K562 (cell line): ENCODE measurements around the gene TRIP11. TPM values are rescaled to one million over a fixed set of nuclear protein-coding genes. Genes with fewer than 3 reads are reported as not detected.

Experiments used
- ATAC-seq: fragments of 200-7000 bp; cut with Tn5 transposase; 3 replicates; pipeline ENCODE4 v1.9.1; 2020; ENCODE audit warnings: moderate library complexity
- BruUV-seq: library from RNA; stranded (reverse); fragments of 400-500 nt; replicated peaks from 2 replicates; lab custom pipeline; 2021; lab: Mats Ljungman, UMichigan
- CTCF ChIA-PET: fragments of 300-600 bp; formaldehyde crosslinking; extraction: SDS; loops from one replicate; lab custom pipeline; 2021; ENCODE audit warnings: low intra/inter-chr PET ratio; lab: Yijun Ruan, JAX
- POLR2A ChIA-PET: fragments of 300-600, 350-650 bp; sonication (Branson Sonifier 250); formaldehyde crosslinking; extraction: SDS; loops from one replicate; lab custom pipeline; 2021; ENCODE audit warnings: antibody characterized with exemption, inconsistent platforms; lab: Yijun Ruan, JAX
- DNase-seq, 4 experiments: peaks; one replicate each; pipeline versions ENCODE4 v3.0.0 to v3.0.0-alpha.2; 2011 to 2018; ENCODE audit warnings: low spot score in 3 of 4, mixed read lengths in 3 of 4; ENCODE audit errors: extremely low read depth in 1 of 4
- FAIRE-seq: peaks from 2 replicates; lab custom pipeline; 2011; peaks lifted over from hg19 to GRCh38; lab: Jason Lieb, UNC
- H2AFZ ChIP-seq: 2 replicates; pipeline ENCODE4 v1.6.0; 2011; ENCODE audit warnings: low read depth, low read length, control low read depth, inconsistent platforms
- H3K27ac ChIP-seq: fragments of 200-600 bp; 3 replicates; pipeline ENCODE4 v1.8.0; 2011; ENCODE audit warnings: low read depth, mild to moderate bottlenecking, control low read depth, inconsistent platforms, low read length, moderate library complexity, mixed read lengths; ENCODE audit errors: extremely low read depth
- H3K27me3 ChIP-seq, 2 experiments: fragments of 300-600 bp in 1 of 2; 2 replicates in 1 of 2; 3 replicates in 1 of 2; pipeline versions ENCODE4 v1.6.0 to v1.8.0; 2011; ENCODE audit warnings: inconsistent platforms in 2 of 2, low read length in 2 of 2, mild to moderate bottlenecking in 1 of 2, mixed read lengths in 1 of 2, moderate library complexity in 1 of 2; ENCODE audit not compliant: control insufficient read depth in 2 of 2, insufficient read depth in 2 of 2
- H3K36me3 ChIP-seq: fragments of 300-600 bp; 3 replicates; pipeline ENCODE4 v1.8.0; 2011; ENCODE audit warnings: mild to moderate bottlenecking, low read length, inconsistent platforms; ENCODE audit not compliant: control insufficient read depth, insufficient read depth
- H3K4me1 ChIP-seq, 2 experiments: fragments of 200-600 bp in 1 of 2; replicated peaks in 1 of 2; 2 replicates in 1 of 2; 3 replicates in 1 of 2; pipeline versions ENCODE4 v1.5.1 to v1.8.0; 2011; ENCODE audit warnings: inconsistent platforms in 2 of 2, low read length in 2 of 2, mild to moderate bottlenecking in 1 of 2, mixed read lengths in 1 of 2, moderate library complexity in 1 of 2; ENCODE audit not compliant: control insufficient read depth in 2 of 2, insufficient read depth in 2 of 2
- H3K4me2 ChIP-seq: 2 replicates; pipeline ENCODE4 v1.6.1; 2011; ENCODE audit warnings: low read length, control low read depth, inconsistent platforms, mixed read lengths; ENCODE audit not compliant: insufficient read depth
- H3K4me3 ChIP-seq: fragments of 200-600 bp; sonication (generic), shearing (Covaris generic); 2 replicates; pipeline ENCODE4 v1.5.1; 2016; ENCODE audit warnings: control low read depth, inconsistent platforms
- H3K79me2 ChIP-seq: fragments of 200-600 bp; 3 replicates; pipeline ENCODE4 v1.8.0; 2011; ENCODE audit warnings: low read length, inconsistent platforms; ENCODE audit not compliant: control insufficient read depth, insufficient read depth
- H3K9ac ChIP-seq, 2 experiments: 2 replicates each; pipeline versions ENCODE4 v1.6.0 to v1.6.1; 2011; ENCODE audit warnings: low read depth in 2 of 2, low read length in 2 of 2, control low read depth in 1 of 2, inconsistent platforms in 1 of 2, mild to moderate bottlenecking in 1 of 2, mixed read lengths in 1 of 2; ENCODE audit not compliant: insufficient read depth in 1 of 2
- H3K9me1 ChIP-seq: one replicate; pipeline ENCODE4 v1.6.0; 2011; ENCODE audit warnings: inconsistent platforms, mild to moderate bottlenecking, low read length, moderate library complexity; ENCODE audit not compliant: control insufficient read depth, insufficient read depth
- H3K9me3 ChIP-seq: replicated peaks from 2 replicates; pipeline ENCODE4 v1.5.1; 2011; ENCODE audit warnings: low read depth, low read length, inconsistent platforms; ENCODE audit not compliant: control insufficient read depth, insufficient read depth
- H4K20me1 ChIP-seq: replicated peaks from 2 replicates; pipeline ENCODE4 v1.6.1; 2011; ENCODE audit warnings: low read length, inconsistent platforms, mixed read lengths; ENCODE audit not compliant: control insufficient read depth, insufficient read depth
- CREM ChIP-seq: IDR thresholded peaks from 2 replicates; pipeline ENCODE4 v1.6.1; 2014; ENCODE audit warnings: antibody characterized with exemption, low read depth
- HMG20B ChIP-seq: fragments of 250-450 bp; sonication (Bioruptor Pico); IDR thresholded peaks from 2 replicates; pipeline ENCODE4 v1.5.0; 2021; ENCODE audit warnings: mild to moderate bottlenecking
- IRF1 ChIP-seq: sonication (generic); formaldehyde crosslinking; IDR thresholded peaks from 2 replicates; pipeline ENCODE4 v1.8.0; 2022; ENCODE audit warnings: missing genetic modification reagents, mild to moderate bottlenecking, borderline replicate concordance
- LCOR ChIP-seq: sonication (generic); formaldehyde crosslinking; IDR thresholded peaks from 2 replicates; pipeline ENCODE4 v1.8.0; 2022; ENCODE audit warnings: mild to moderate bottlenecking, missing genetic modification reagents
- NCOA2 ChIP-seq, 2 experiments: fragments of 450-650 bp; IDR thresholded peaks; 2 replicates each; pipeline ENCODE4 v1.6.1; 2018; ENCODE audit warnings: mild to moderate bottlenecking in 2 of 2, moderate library complexity in 1 of 2; ENCODE audit not compliant: partially characterized antibody in 2 of 2
- NCOA6 ChIP-seq: fragments of 450-650 bp; IDR thresholded peaks from 2 replicates; pipeline ENCODE4 v1.6.1; 2017; ENCODE audit warnings: mild to moderate bottlenecking
- SMAD2 ChIP-seq: fragments of 150-350 bp; IDR thresholded peaks from 2 replicates; pipeline ENCODE4 v1.6.1; 2014; ENCODE audit warnings: low read depth, mild to moderate bottlenecking, low read length
- SRSF7 ChIP-seq: fragments of 200-400 bp; formaldehyde crosslinking; optimal IDR thresholded peaks from 2 replicates; pipeline ENCODE3; 2017; ENCODE audit warnings: mild to moderate bottlenecking, low read depth, low read length
- USF1 ChIP-seq: sonication (generic); formaldehyde crosslinking; IDR thresholded peaks from 2 replicates; pipeline ENCODE4 v1.9.0; 2022; ENCODE audit warnings: mild to moderate bottlenecking, missing genetic modification reagents
- ZNF232 ChIP-seq: sonication (generic); formaldehyde crosslinking; IDR thresholded peaks from 2 replicates; pipeline ENCODE4 v1.8.0; 2022; ENCODE audit warnings: mild to moderate bottlenecking, missing genetic modification reagents
- ZNF311 ChIP-seq: fragments of 250-450 bp; sonication (Bioruptor Pico); IDR thresholded peaks from 2 replicates; pipeline ENCODE4 v1.4.0; 2020; ENCODE audit warnings: mild to moderate bottlenecking, moderate library complexity
- ZNF431 ChIP-seq: sonication (generic); formaldehyde crosslinking; IDR thresholded peaks from 2 replicates; pipeline ENCODE4 v1.8.0; 2022; ENCODE audit warnings: mild to moderate bottlenecking, missing genetic modification reagents
- ZNF584 ChIP-seq: fragments of 200-800 bp; sonication (Bioruptor generic); IDR thresholded peaks from 2 replicates; pipeline ENCODE4 v1.6.1; 2016; ENCODE audit warnings: low read depth, mild to moderate bottlenecking, missing genetic modification characterization, missing compliant biosample characterization
- WGBS: fragments of 100-300 bp; shearing (Covaris generic); methylation state at CpG from one replicate; pipeline ENCODE4 v1.1.6; 2016; ENCODE audit warnings: low coverage, mixed read lengths; ENCODE audit not compliant: insufficient coverage; ENCODE audit errors: missing lambda C conversion rate; 5-methylcytosine and 5-hydroxymethylcytosine counted together
- in situ Hi-C: fragments of 300-500 bp; cut with MboI; formaldehyde crosslinking; loops from 4 replicates; pipeline ENCODE4 v1.15.0; 2018; ENCODE audit warnings: inconsistent platforms, mixed read lengths
- intact Hi-C: fragments of 100-400 bp; cut with micrococcal nuclease; formaldehyde crosslinking; loops from 2 replicates; pipeline ENCODE4 v1.14.2; 2022
- polyA plus RNA-seq, 8 experiments: library from polyadenylated mRNA; depleted of rRNA in 4 of 8; stranded (reverse) in 5 of 8; unstranded in 3 of 8; fragments of >200 nt; fragmentation: Nextera tagmentation in 2 of 8; fragmentation: Illumina TruSeq in 1 of 8; extraction: Ambion mirVana in 2 of 8; extraction: Trizol in 1 of 8; gene quantifications; 2 replicates each; pipeline versions ENCODE4 v1.2.1 to v1.2.3, GENCODE V29; 2011 to 2014; ENCODE audit warnings: inconsistent platforms in 1 of 8, missing spikeins in 1 of 8
- total RNA-seq, 7 experiments: library from RNA; depleted of rRNA in 6 of 7; stranded (reverse); fragments of >200 nt in 6 of 7; fragmentation: Illumina TruSeq in 2 of 7; extraction: Trizol in 2 of 7; gene quantifications; 2 replicates each; pipeline versions ENCODE4 v1.2.1 to v1.2.3, GENCODE V29; 2011 to 2021; ENCODE audit warnings: low replicate concordance in 1 of 7
- TF ChIP-seq, protein P1 (sequence below): fragments of 250-450 bp; sonication (Bioruptor Pico); IDR thresholded peaks from 2 replicates; pipeline ENCODE4 v1.4.0; 2020

Gene TRIP11
- total and polyA plus RNA-seq, 9 of the 15 experiments (the other 6 are each of a cell fraction or from before 2014, with no cell fraction given), result 4.0 to 20.0 (median 10.9) TPM

GRCh38 chr14:91956616-91957015 is 83.2 kb downstream of the TRIP11 start (continued):
- TF ChIP-seq ZNF431 (CRISPR knock-in tag), result no peak

DNA sequence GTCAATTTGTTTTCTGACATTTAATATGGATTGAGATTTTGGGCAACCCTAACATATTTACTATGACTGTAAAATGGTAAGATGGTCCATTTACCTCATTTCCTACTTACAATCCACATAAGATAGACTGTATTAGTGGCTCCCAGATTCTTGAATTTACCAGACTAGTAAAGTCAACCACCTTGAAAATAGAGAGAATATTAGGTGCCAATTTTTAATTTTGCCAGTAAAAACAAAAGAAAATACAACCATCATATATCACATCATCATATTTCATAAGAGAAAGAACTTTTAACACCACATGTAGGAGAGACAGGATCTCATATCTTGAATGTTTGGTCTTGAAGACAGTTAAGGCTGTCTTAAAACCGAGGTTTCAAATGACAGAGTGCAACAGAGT is 84.7 kb downstream of the TRIP11 start:
- H4K20me1 ChIP-seq, result no peaks in the 10 kb centered on the region
- 8% methylated on average over 1 of the region's 1 CpG for WGBS
- no peaks in the 10 kb centered on the region for H3K4me1 ChIP-seq
- H3K9me1 ChIP-seq, result no peaks in the 10 kb centered on the region
- ChIA-PET CTCF (no interaction called here), POLR2A (interaction anchor here (1.1 kb wide), 1 partner anchor 16 kb away, joined by 6 read pairs; no protein-coding TSS in a partner anchor)
- peaks cover 2 to 18% of the 10 kb centered on the region in 2 experiments; a peak in 4 of 5 replicates for H3K27me3 ChIP-seq
- DNase-seq (no peak), ATAC-seq (no peak), FAIRE-seq (no peak)
- in situ Hi-C loops (no loop called here), intact Hi-C loops (no loop called here)
- H3K27ac ChIP-seq, result no peak overlapping the region
- H2AFZ ChIP-seq, result no peak overlapping the region
- H3K9ac ChIP-seq, result no peak overlapping the region
- no peak overlapping the region for H3K4me2 ChIP-seq
- no peaks in the 10 kb centered on the region for H3K79me2 ChIP-seq
- H3K36me3 ChIP-seq, result no peaks in the 10 kb centered on the region
- no TSS peak for BruUV-seq
- H3K4me3 ChIP-seq, result no peak overlapping the region
- H3K9me3 ChIP-seq, result no peaks in the 10 kb centered on the region
- TF ChIP-seq IRF1 (CRISPR knock-in tag) (no peak), SRSF7 (no peak), LCOR (no peak), HMG20B (CRISPR knock-in tag) (no peak), SMAD2 (no peak), ZNF584 (CRISPR knock-in tag) (no peak), NCOA2 (IDR thresholded peaks at IDR 0.05; ENCODE audit: partially characterized antibody in 2 of 2) (no peak), ZNF311 (no peak), CREM (no peak), USF1 (CRISPR knock-in tag) (no peak), ZNF232 (CRISPR knock-in tag) (no peak), NCOA6 (no peak)
- TF ChIP-seq, protein P1, sequence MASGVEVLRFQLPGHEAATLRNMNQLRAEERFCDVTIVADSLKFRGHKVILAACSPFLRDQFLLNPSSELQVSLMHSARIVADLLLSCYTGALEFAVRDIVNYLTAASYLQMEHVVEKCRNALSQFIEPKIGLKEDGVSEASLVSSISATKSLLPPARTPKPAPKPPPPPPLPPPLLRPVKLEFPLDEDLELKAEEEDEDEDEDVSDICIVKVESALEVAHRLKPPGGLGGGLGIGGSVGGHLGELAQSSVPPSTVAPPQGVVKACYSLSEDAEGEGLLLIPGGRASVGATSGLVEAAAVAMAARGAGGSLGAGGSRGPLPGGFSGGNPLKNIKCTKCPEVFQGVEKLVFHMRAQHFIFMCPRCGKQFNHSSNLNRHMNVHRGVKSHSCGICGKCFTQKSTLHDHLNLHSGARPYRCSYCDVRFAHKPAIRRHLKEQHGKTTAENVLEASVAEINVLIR (CRISPR knock-in tag), result no peak
